Testis (tissue), 2 donors: ENCODE measurements around the gene ACTA2.
A peak's percentile ranks its signal among the peaks of the same experiment; 100 is the strongest.

ENCODE experiments used
- CTCF ChIP-seq, 3 experiments: fragments of 450-650 bp in 2 of 3; fragments of 200-600 bp in 1 of 3; sonication (generic) in 1 of 3; IDR thresholded peaks; one replicate each; pipeline ENCODE4 v1.5.1; 2016 to 2019; ENCODE audit warnings: antibody characterized with exemption in 3 of 3, mild to moderate bottlenecking in 2 of 3, moderate library complexity in 1 of 3
- POLR2A ChIP-seq: fragments of 450-650 bp; IDR thresholded peaks from one replicate; pipeline ENCODE4 v1.6.1; 2017; ENCODE audit warnings: antibody characterized with exemption, mild to moderate bottlenecking, moderate library complexity

- TF ChIP-seq CTCF (IDR thresholded peaks at IDR 0.05) (peak; percentile 78 to 95 (median 93)), POLR2A (no peak)
Observed at GRCh38 chr10:88932539-88933256, 19.9 kb downstream of the ACTA2 start.
